ENCODE measurements around the gene CNTNAP2. TPM values are rescaled to one million over a fixed set of nuclear protein-coding genes. Genes with fewer than 3 reads are reported as not detected.

CNTNAP2 gene
- total and polyA plus RNA-seq, 3 donors from 2014 or later, result 4.3 to 6.1 (median 4.4) TPM

DNA sequence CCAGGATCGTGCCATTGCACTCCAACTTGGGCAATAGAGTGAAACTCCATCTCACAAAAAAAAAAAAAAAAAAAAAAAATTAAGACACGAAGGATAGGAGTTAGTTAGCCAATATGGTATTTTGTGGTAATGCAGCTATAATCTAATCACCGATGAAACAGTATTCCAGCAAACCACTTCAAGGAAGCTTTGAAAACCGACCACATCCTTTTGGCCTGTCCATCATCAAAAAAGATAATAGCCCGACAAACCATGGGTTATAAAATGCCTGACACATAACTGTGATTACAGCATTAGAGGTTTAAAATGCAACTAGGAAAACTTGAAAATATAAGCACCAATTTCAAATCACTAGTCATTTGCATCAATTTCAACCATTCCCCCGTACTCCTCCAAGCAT, 1745.3 kb downstream of the CNTNAP2 start:
- Histone ChIP-seq H3K4me3 (no peak overlapping the region), H3K27me3 (no peaks in the 10 kb centered on the region), H3K9me3 (no peaks in the 10 kb centered on the region), H3K27ac (no peak overlapping the region), H3K36me3 (ENCODE audit: low read depth, missing control alignments) (no peaks in the 10 kb centered on the region), H3K4me1 (no peaks in the 10 kb centered on the region)
- 78 to 88% methylated on average over 6 of the region's 6 CpGs for WGBS, 2 donors
- no peak for DNase-seq
- intact Hi-C loops (cut with DNase I; ENCODE audit: low total_unique reads), result no loop called here
- TF ChIP-seq, protein P1, sequence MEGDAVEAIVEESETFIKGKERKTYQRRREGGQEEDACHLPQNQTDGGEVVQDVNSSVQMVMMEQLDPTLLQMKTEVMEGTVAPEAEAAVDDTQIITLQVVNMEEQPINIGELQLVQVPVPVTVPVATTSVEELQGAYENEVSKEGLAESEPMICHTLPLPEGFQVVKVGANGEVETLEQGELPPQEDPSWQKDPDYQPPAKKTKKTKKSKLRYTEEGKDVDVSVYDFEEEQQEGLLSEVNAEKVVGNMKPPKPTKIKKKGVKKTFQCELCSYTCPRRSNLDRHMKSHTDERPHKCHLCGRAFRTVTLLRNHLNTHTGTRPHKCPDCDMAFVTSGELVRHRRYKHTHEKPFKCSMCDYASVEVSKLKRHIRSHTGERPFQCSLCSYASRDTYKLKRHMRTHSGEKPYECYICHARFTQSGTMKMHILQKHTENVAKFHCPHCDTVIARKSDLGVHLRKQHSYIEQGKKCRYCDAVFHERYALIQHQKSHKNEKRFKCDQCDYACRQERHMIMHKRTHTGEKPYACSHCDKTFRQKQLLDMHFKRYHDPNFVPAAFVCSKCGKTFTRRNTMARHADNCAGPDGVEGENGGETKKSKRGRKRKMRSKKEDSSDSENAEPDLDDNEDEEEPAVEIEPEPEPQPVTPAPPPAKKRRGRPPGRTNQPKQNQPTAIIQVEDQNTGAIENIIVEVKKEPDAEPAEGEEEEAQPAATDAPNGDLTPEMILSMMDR (IDR thresholded peaks at IDR 0.05), result no peak
- TF ChIP-seq POLR2A (IDR thresholded peaks at IDR 0.05), result no peak

DNA sequence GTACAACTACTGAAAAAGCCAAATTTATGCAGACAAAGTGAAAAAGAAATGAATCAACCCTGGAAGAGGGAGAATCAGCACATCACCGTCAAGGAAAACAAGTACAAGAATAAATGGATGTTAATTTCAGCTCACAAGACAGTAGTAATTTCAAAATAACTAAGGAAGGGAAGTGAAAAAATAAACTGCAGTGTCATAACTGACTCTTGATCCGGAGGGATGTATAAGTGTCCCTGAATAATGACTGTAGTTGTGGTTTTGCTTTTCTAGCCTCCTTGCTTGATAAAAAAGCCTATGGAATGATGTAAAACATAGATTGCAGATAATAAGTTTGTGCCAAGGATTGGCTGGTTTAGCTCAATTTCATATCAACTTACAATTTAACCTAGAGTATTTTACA, 1752.9 kb downstream of the CNTNAP2 start:
- Histone ChIP-seq H3K9me3 (no peaks in the 10 kb centered on the region), H3K36me3 (ENCODE audit: low read depth, missing control alignments) (no peaks in the 10 kb centered on the region), H3K4me3 (no peak overlapping the region), H3K4me1 (no peaks in the 10 kb centered on the region), H3K27ac (no peak overlapping the region), H3K27me3 (no peaks in the 10 kb centered on the region)
- intact Hi-C loops (cut with DNase I; ENCODE audit: low total_unique reads), result no loop called here
- TF ChIP-seq, protein P1 (IDR thresholded peaks at IDR 0.05), result no peak
- TF ChIP-seq POLR2A (IDR thresholded peaks at IDR 0.05), result no peak
- 70 to 82% methylated on average over 2 of the region's 2 CpGs for WGBS, 2 donors
- DNase-seq, result no peak

DNA sequence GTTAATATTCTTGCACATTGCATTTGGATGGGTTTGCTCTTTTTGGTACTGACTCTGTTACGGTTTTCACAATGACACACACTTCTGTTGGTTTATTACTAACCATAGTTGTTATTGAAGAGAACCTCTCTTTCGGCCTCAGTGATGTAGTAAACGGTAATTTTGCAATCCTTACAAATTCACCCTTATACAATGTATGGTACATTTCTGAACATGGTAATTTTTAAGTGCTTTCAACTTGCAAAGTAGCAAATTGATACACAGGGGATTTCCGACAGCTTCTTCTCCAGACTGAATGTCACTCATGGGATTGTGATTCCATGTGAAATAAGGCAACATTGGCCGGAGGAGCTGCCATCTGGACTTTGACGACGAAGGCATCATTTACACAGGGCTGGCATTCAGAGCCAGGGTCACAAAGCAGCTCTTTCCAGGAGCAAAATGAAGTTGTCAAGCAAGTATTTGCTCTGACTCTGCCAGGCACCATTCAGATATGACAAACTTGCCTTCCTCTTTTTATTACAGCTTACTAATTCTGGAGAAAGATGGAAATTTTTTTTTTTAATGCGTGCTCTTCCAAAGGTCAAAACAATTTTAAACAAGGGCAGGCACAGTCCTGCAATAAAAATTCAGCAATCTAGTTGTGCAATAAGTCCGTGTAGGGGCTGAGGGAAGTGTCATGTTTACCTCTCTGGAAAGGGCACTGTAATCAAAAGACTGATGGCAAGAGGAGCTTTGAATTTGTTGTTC, 1762.5 kb downstream of the CNTNAP2 start:
- Histone ChIP-seq H3K27me3 (no peaks in the 10 kb centered on the region), H3K4me3 (no peak overlapping the region), H3K9me3 (no peaks in the 10 kb centered on the region), H3K36me3 (ENCODE audit: low read depth, missing control alignments) (no peaks in the 10 kb centered on the region), H3K4me1 (no peaks in the 10 kb centered on the region), H3K27ac (no peak overlapping the region)
- intact Hi-C loops (cut with DNase I; ENCODE audit: low total_unique reads), result no loop called here
- WGBS, 2 donors, result 62 to 63% methylated on average over 9 of the region's 9 CpGs
- no peak for DNase-seq
- TF ChIP-seq POLR2A (IDR thresholded peaks at IDR 0.05), result no peak
- TF ChIP-seq, protein P1 (IDR thresholded peaks at IDR 0.05), result no peak

DNA sequence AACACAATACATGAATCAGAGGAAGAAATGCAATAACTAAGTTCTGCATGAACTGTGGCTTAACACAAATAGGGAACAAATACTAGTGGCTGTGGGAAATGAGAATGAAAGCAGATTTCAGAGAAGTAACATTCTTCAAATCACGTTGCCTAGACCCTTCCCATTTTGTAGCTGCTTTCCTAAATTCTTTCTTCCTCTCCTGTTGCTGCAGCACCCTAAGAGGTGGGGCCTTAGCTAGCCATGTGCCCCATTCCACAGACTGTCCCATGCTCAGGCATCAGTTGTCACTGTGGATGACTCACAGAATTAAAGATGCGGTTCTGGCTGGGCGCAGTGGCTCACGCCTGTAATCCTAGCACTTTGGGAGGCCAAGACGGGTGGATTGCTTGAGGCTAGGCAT, 1769.3 kb downstream of the CNTNAP2 start:
- Histone ChIP-seq H3K27ac (no peak overlapping the region), H3K4me1 (no peaks in the 10 kb centered on the region), H3K9me3 (no peaks in the 10 kb centered on the region), H3K27me3 (no peaks in the 10 kb centered on the region), H3K4me3 (no peak overlapping the region), H3K36me3 (ENCODE audit: low read depth, missing control alignments) (no peaks in the 10 kb centered on the region)
- intact Hi-C loops (cut with DNase I; ENCODE audit: low total_unique reads), result no loop called here
- TF ChIP-seq POLR2A (IDR thresholded peaks at IDR 0.05), result no peak
- TF ChIP-seq, protein P1 (IDR thresholded peaks at IDR 0.05), result no peak
- DNase-seq, result no peak
- 90 to 96% methylated on average over 5 of the region's 5 CpGs for WGBS, 2 donors

DNA sequence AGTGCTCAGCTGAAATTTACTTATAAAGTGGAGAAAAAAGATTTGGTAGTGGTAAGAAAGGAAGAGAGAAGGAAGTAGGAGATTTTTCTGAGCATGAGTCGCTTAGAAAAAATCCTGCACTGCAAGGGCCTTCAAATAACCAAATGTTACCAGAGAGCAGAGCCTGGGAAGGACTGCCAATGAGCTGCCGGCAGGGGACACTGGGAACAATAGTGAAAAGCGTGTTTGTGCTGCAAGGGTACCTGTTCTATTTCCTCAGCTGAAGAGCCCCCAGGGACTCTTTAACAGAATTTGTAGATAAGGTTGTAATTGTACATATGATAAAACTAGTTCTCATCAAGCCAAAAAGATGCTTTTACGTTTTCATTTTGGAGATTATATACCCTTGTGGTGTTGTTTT, 1777.7 kb downstream of the CNTNAP2 start:
- H3K4me3 ChIP-seq, result no peak overlapping the region
- no peak overlapping the region for H3K27ac ChIP-seq
- intact Hi-C loops (cut with DNase I; ENCODE audit: low total_unique reads), result no loop called here
- H3K27me3 ChIP-seq, result no peaks in the 10 kb centered on the region
- no peak for DNase-seq
- no peaks in the 10 kb centered on the region for H3K36me3 ChIP-seq (ENCODE audit: low read depth, missing control alignments)
- H3K9me3 ChIP-seq, result no peaks in the 10 kb centered on the region
- no peak for TF ChIP-seq POLR2A (IDR thresholded peaks at IDR 0.05)
- TF ChIP-seq, protein P1 (IDR thresholded peaks at IDR 0.05), result no peak
- 53 to 58% methylated on average over 4 of the region's 4 CpGs for WGBS, 2 donors
- H3K4me1 ChIP-seq, result no peaks in the 10 kb centered on the region

All from testis (tissue), 3 donors.